ENCODE measurements around the gene DRC3. TPM values are rescaled to one million over a fixed set of nuclear protein-coding genes. Genes with fewer than 3 reads are reported as not detected.

The DRC3 gene
- total and polyA plus RNA-seq, 10 of the 15 experiments (the other 5 are each of a cell fraction or from before 2014, with no cell fraction given): 0.18 to 2.3 (median 0.60) TPM; not detected in 3

DNA sequence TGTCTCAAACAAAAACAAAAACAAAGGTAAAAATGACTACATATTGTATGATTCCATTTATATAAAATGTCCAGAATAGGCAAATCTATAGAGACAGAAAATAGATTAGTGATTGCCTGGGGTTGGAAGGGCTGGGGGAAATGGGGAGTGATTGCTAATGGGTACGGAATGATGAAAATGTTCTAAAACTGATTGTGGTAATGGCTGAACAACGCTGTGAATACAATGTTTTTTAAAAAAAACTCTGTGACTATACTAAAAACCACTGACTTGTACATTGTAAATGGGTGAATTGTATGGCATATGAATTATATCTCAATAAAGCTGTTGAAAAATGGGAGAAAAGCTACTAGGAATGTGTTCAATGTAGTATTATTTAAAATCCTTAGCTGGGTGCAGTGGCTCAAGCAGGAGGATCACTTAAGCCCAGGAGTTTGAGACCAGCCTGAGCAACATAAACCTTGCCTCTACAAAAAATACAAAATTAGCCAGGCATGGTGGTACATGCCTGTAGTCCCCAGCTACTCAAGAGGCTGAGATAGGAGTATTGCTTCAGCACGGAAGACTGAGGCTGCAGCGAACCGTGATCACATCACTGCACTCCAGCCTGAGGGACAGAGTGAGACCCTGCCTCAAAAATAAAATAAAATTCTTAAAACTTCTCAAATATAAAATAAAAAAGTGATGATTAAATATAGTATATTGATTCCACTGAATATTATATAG, 48.4 kb upstream of the DRC3 start:
- Histone ChIP-seq H3K9ac (ENCODE audit: control insufficient read depth, insufficient read depth, low read length) (no peak overlapping the region), H3K27ac (ENCODE audit: control insufficient read depth, insufficient read depth) (no peak overlapping the region), H3K36me3 (ENCODE audit: control insufficient read depth in 2 of 2, insufficient read depth in 2 of 2, low read length in 1 of 2) (no peaks in the 10 kb centered on the region), H2AFZ (ENCODE audit: control insufficient read depth, low read depth, low read length) (no peak overlapping the region), H3K27me3 (replicated peaks in 1 of 2; ENCODE audit: control insufficient read depth in 2 of 2, insufficient read depth in 2 of 2, low read length in 1 of 2) (no peaks in the 10 kb centered on the region), H3K9me3 (replicated peaks; ENCODE audit: control insufficient read depth, insufficient read depth, low read length) (no peaks in the 10 kb centered on the region), H4K20me1 (ENCODE audit: control insufficient read depth, insufficient read depth) (no peaks in the 10 kb centered on the region), H3K4me1 (ENCODE audit: control insufficient read depth, insufficient read depth, low read length) (peaks cover 5% of the 10 kb centered on the region), H3K4me2 (ENCODE audit: control insufficient read depth, insufficient read depth) (no peak overlapping the region), H3K4me3 (no peak overlapping the region), H3K79me2 (ENCODE audit: control insufficient read depth, insufficient read depth, low read length) (no peaks in the 10 kb centered on the region)
- no peak for FAIRE-seq
- CTCF ChIA-PET: interaction anchor here (0.8 to 1.5 kb wide), 3 partner anchors 20 to 110 kb away, joined by 3 to 4 read pairs (median 4); no protein-coding TSS in a partner anchor
- WGBS (ENCODE audit: insufficient coverage, insufficient replicate concordance, low lambda C conversion rate, missing lambda C conversion rate): 94% methylated on average over 5 of the region's 5 CpGs
- TF ChIP-seq PAX5 (IDR thresholded peaks at IDR 0.05; ENCODE audit: borderline replicate concordance, low read depth, low read length) (no peak), BRCA1 (IDR thresholded peaks at IDR 0.05; ENCODE audit: low read depth, low read length) (no peak), SMAD1 (IDR thresholded peaks at IDR 0.05; ENCODE audit: low read depth, partially characterized antibody) (no peak), JUNB (IDR thresholded peaks at IDR 0.05) (no peak), GATAD2B (conservative IDR thresholded peaks at IDR 0.05; ENCODE audit: low read depth) (no peak), CBX5 (IDR thresholded peaks at IDR 0.05; ENCODE audit: low read depth) (no peak), FOXM1 (IDR thresholded peaks at IDR 0.05; ENCODE audit: low read depth, low read length) (no peak), NR2C2 (IDR thresholded peaks at IDR 0.05; ENCODE audit: borderline replicate concordance, control insufficient read depth, insufficient read length, low read depth) (no peak)
- TF ChIP-seq, protein P1, sequence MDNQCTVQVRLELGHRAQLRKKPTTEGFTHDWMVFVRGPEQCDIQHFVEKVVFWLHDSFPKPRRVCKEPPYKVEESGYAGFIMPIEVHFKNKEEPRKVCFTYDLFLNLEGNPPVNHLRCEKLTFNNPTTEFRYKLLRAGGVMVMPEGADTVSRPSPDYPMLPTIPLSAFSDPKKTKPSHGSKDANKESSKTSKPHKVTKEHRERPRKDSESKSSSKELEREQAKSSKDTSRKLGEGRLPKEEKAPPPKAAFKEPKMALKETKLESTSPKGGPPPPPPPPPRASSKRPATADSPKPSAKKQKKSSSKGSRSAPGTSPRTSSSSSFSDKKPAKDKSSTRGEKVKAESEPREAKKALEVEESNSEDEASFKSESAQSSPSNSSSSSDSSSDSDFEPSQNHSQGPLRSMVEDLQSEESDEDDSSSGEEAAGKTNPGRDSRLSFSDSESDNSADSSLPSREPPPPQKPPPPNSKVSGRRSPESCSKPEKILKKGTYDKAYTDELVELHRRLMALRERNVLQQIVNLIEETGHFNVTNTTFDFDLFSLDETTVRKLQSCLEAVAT (IDR thresholded peaks at IDR 0.05): no peak
- TF ChIP-seq, protein P2, sequence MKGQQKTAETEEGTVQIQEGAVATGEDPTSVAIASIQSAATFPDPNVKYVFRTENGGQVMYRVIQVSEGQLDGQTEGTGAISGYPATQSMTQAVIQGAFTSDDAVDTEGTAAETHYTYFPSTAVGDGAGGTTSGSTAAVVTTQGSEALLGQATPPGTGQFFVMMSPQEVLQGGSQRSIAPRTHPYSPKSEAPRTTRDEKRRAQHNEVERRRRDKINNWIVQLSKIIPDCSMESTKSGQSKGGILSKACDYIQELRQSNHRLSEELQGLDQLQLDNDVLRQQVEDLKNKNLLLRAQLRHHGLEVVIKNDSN (IDR thresholded peaks at IDR 0.05; ENCODE audit: borderline replicate concordance, extremely low read length, insufficient read depth, low read depth, low read length): no peak
- intact Hi-C loops (cut with micrococcal nuclease; ENCODE audit: unreplicated experiment) (no loop called here), in situ Hi-C loops (cut with MboI) (loop anchor here (5.0 kb wide), 1 partner anchor 112 kb away; no protein-coding TSS in a partner anchor)
- RAD21 ChIA-PET (ENCODE audit: unreplicated experiment): interaction anchor here (1.0 to 1.5 kb wide), 3 partner anchors 34 to 109 kb away, joined by 5 to 6 read pairs (median 5); partner anchors contain the start of genes DRC3 and TOM1L2
- POLR2A ChIA-PET: no interaction called here
- BruUV-seq (replicated peaks): no TSS peak
- ATAC-seq: no peak
- no peak for DNase-seq (ENCODE audit: low read depth, low spot score)
- SMC1A ChIA-PET (ENCODE audit: uncharacterized antibody, unreplicated experiment): interaction anchor here (0.9 to 3.2 kb wide), 2 partner anchors 11 to 15 kb away, joined by 3 to 10 read pairs; no protein-coding TSS in a partner anchor
